Measurements from ENCODE around the gene SPATA1.
A peak's percentile ranks its signal among the peaks of the same experiment; 100 is the strongest.
"Not testable (repeated sequence)": the region's sequence is repeated elsewhere in the genome, so short reads cannot be mapped to it uniquely, and the experiment has no call there.

SPATA1 gene

GRCh38 chr1:84585803-84586202, 79.6 kb downstream of the SPATA1 start:
- FAIRE-seq: no peak
- DNase-seq (ENCODE audit: insufficient read length, low spot score): no peak

- FAIRE-seq (no peak), DNase-seq (ENCODE audit: insufficient read length, low spot score) (no peak)
Observed at GRCh38 chr1:84587099-84587498, 80.9 kb downstream of the SPATA1 start.

- not testable (repeated sequence) for DNase-seq (ENCODE audit: insufficient read length, low spot score); FAIRE-seq
Observed at GRCh38 chr1:84594959-84595358, 88.8 kb downstream of the SPATA1 start.

- no peak for FAIRE-seq
- DNase-seq (ENCODE audit: insufficient read length, low spot score): no peak
Observed at GRCh38 chr1:84597011-84597410, 90.8 kb downstream of the SPATA1 start.

GRCh38 chr1:84598418-84598817, 92.2 kb downstream of the SPATA1 start:
- no peak for FAIRE-seq
- DNase-seq (ENCODE audit: insufficient read length, low spot score): no peak

GRCh38 chr1:84598846-84599741, 92.9 kb downstream of the SPATA1 start:
- FAIRE-seq (peak; percentile 57), DNase-seq (ENCODE audit: insufficient read length, low spot score) (no peak)

- no peak for FAIRE-seq
Observed at GRCh38 chr1:84600796-84601195, 94.6 kb downstream of the SPATA1 start.

GRCh38 chr1:84603223-84603622, 97.0 kb downstream of the SPATA1 start:
- FAIRE-seq: no peak

More at GRCh38 chr1:84600796-84601195, 94.6 kb downstream of the SPATA1 start:
- DNase-seq (ENCODE audit: insufficient read length, low spot score): no peak

GRCh38 chr1:84603941-84604830, 98.0 kb downstream of the SPATA1 start:
- FAIRE-seq: no peak
- no peak for DNase-seq (ENCODE audit: insufficient read length, low spot score)

More at GRCh38 chr1:84603223-84603622, 97.0 kb downstream of the SPATA1 start:
- DNase-seq (ENCODE audit: insufficient read length, low spot score): no peak

- FAIRE-seq (no peak), DNase-seq (ENCODE audit: insufficient read length, low spot score) (no peak)
Observed at GRCh38 chr1:84605157-84605556, 99.0 kb downstream of the SPATA1 start.

GRCh38 chr1:84606977-84607376, 100.8 kb downstream of the SPATA1 start:
- DNase-seq (ENCODE audit: insufficient read length, low spot score) (no peak), FAIRE-seq (no peak)

GRCh38 chr1:84611091-84611490, 104.9 kb downstream of the SPATA1 start:
- no peak for FAIRE-seq

GRCh38 chr1:84611796-84612195, 105.6 kb downstream of the SPATA1 start:
- FAIRE-seq (no peak), DNase-seq (ENCODE audit: insufficient read length, low spot score) (no peak)

More at GRCh38 chr1:84611091-84611490, 104.9 kb downstream of the SPATA1 start:
- no peak for DNase-seq (ENCODE audit: insufficient read length, low spot score)

- no peak for DNase-seq (ENCODE audit: insufficient read length, low spot score)
- FAIRE-seq: no peak
Observed at GRCh38 chr1:84613026-84613425, 106.8 kb downstream of the SPATA1 start.

- DNase-seq (ENCODE audit: insufficient read length, low spot score) (no peak), FAIRE-seq (no peak)
Observed at GRCh38 chr1:84613887-84614286, 107.7 kb downstream of the SPATA1 start.

GRCh38 chr1:84615790-84616189, 109.6 kb downstream of the SPATA1 start:
- FAIRE-seq: no peak
- DNase-seq (ENCODE audit: insufficient read length, low spot score): no peak

Measured in GM19239 (cell line).